Stomach smooth muscle (tissue), 2 donors: Measurements from ENCODE around the gene ITPRID2.
"Not testable (repeated sequence)": the region's sequence is repeated elsewhere in the genome, so short reads cannot be mapped to it uniquely, and the experiment has no call there.

ENCODE experiments used
- H3K27ac ChIP-seq: one replicate; pipeline ENCODE4 v1.7.0; 2013; ENCODE audit warnings: mild to moderate bottlenecking, low read length, inconsistent platforms
- H3K27me3 ChIP-seq, 2 donors: one replicate each; pipeline ENCODE4 v1.7.0; 2013; ENCODE audit warnings: low read length in 2 of 2; ENCODE audit not compliant: insufficient read depth in 2 of 2, control insufficient read depth in 1 of 2
- H3K36me3 ChIP-seq, 2 donors: one replicate each; pipeline ENCODE4 v1.7.0; 2013; ENCODE audit warnings: low read length in 2 of 2; ENCODE audit not compliant: control insufficient read depth in 2 of 2, insufficient read depth in 2 of 2
- H3K4me1 ChIP-seq: one replicate; pipeline ENCODE4 v1.7.0; 2013; ENCODE audit warnings: low read length; ENCODE audit not compliant: control insufficient read depth, insufficient read depth
- H3K4me3 ChIP-seq, 2 donors: one replicate each; pipeline ENCODE4 v1.7.0; 2013; ENCODE audit warnings: low read length in 2 of 2
- H3K9ac ChIP-seq, 2 donors: one replicate each; pipeline ENCODE4 v1.7.0; 2013; ENCODE audit warnings: low read length in 2 of 2, mild to moderate bottlenecking in 1 of 2
- H3K9me3 ChIP-seq, 2 donors: one replicate each; pipeline ENCODE4 v1.7.0; 2013; ENCODE audit warnings: low read length in 2 of 2; ENCODE audit not compliant: control insufficient read depth in 2 of 2
- donor health status: healthy.
- donor health status: Pancreatic carcinoma.

Gene ITPRID2

DNA sequence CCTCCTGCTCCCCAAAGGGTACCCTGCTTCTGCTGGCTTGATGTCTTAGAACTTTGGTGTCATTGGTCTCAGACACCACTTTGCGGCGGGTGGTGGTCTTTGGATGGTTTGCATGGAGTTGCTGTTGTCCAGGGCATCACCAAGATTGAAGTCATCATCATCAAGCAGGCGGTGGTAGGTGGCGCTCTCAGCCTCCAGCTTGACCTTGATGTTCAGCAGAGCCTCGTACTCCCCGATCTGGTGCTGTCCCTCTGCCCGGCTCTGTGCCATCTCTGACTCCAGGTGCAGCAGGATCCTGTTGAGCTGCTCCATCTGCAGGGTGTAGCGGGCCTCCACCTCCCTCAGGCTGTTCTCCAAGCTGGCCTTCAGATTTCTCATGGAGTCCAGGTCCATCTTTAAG lies 69.6 kb downstream of the ITPRID2 start:
- H3K36me3 ChIP-seq, H3K9ac ChIP-seq, H3K4me1 ChIP-seq, H3K4me3 ChIP-seq, H3K9me3 ChIP-seq, H3K27ac ChIP-seq, H3K27me3 ChIP-seq: not testable (repeated sequence)

DNA sequence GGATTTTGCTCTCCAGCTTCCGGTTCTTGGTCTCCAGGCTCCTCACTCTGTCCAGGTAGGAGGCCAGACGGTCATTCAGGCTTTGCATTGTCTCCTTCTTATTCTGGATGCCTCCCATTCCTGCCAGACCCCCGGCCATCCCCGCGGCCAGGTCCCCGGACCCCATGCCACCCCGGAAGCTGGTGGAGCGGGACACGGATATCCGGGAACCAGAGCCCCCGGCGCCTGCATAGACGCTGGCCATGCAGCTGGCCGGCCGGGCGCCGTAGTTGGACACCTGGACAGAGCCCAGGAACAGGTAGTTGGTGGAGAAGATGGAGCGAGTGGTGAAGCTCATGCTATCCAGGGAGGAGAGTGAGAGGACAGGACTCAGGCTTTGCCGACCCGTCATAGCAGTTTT lies 70.6 kb downstream of the ITPRID2 start:
- Histone ChIP-seq H3K4me1 (no peaks in the 10 kb centered on the region), H3K9me3 (no peaks in the 10 kb centered on the region), H3K36me3 (no peaks in the 10 kb centered on the region), H3K27ac (no peak overlapping the region), H3K4me3 (no peak overlapping the region), H3K9ac (no peak overlapping the region), H3K27me3 (no peaks in the 10 kb centered on the region)

DNA sequence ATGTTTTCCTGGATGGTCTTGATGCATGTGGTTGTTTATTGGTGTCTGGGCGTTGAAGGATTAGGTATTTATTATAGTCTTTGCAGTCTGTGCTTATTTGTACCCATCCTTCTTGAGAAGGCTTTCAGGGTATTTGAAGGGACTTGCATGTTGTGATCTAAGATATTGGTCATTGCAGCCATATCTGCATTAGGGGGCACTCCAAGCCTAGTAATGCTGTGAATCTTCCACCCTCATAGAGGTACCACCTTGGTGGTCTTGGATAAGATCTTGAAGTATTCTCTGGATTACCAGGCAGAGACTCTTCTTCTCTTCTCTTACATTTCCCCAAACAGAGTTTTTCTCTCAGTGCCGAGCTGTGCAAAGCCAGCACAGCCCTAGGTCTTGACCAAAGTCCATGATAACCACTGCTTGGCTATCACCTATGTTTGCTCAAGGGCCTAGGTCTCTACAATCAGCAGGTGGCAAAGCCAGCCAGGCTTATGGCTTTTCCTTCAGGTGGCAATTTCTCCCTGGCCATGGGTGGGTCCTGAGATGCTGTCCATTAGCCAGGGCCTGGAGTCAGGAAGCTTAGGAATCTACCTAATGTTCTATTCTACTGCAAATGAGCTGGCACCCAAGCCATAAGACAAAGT lies 78.7 kb downstream of the ITPRID2 start:
- no peak overlapping the region for H3K27ac ChIP-seq

DNA sequence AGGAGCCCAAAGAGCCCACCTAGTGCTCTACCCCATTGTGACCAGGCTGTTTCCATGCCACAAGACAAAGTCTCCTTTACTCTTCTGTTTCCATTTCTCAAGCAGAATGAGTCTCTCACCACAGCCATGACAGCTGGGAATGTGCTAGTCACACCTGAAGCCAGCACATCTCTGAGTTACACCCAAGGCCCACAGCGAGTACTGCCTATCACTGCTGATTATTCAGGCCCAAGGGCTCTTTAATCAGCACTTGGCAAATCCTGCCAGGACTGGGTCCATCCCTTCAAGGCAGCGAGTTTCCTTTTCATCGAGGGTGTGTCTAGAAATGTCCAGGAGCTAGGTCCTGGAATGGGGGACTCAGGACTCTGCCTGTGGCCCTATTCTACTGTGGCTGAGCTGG lies 79.5 kb downstream of the ITPRID2 start:
- no peak overlapping the region for H3K9ac ChIP-seq
- H3K9me3 ChIP-seq: no peaks in the 10 kb centered on the region
- H3K36me3 ChIP-seq: no peaks in the 10 kb centered on the region
- H3K4me3 ChIP-seq: no peak overlapping the region
- H3K27ac ChIP-seq: no peak overlapping the region
- no peaks in the 10 kb centered on the region for H3K4me1 ChIP-seq
- H3K27me3 ChIP-seq: no peaks in the 10 kb centered on the region

More for the DNA sequence above, 78.7 kb downstream of the ITPRID2 start:
- Histone ChIP-seq H3K9ac (no peak overlapping the region), H3K9me3 (no peaks in the 10 kb centered on the region), H3K4me1 (no peaks in the 10 kb centered on the region), H3K4me3 (no peak overlapping the region), H3K27me3 (no peaks in the 10 kb centered on the region), H3K36me3 (no peaks in the 10 kb centered on the region)

DNA sequence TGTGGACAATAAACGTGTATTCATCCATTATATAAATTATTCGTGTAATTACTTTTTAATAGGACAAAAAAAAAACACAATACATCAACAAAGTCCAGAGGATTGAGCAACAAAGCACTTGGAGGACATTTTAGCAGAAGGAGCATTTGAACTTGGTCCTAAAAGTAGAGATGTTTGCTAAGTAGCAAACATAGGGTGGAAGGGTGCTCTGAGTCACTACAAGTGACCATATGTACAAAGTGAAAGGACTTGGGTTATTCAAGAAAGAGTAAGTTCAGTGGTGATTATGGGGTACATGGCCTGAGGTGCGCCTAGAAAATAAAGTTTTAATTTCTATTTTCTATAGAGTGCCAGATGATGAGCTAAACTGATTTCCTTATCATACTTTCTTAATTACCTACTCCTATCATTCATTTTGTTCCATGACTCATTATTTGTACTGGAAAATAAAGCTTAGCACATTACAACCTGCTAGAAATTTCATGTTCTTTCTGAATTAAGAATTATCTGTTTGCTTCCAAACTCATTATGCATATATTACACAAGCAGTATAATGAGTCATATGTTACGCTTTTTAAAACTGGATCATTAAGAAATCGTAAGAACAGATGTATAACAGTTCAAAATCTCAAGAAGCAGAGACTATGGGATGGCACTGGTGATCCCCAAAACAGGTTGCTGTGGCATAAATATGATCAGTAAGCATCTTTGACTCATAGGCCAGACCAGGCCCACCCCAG lies 81.1 kb downstream of the ITPRID2 start:
- Histone ChIP-seq H3K27ac (no peak overlapping the region), H3K9me3 (no peaks in the 10 kb centered on the region), H3K27me3 (no peaks in the 10 kb centered on the region), H3K9ac (no peak overlapping the region), H3K4me3 (no peak overlapping the region), H3K36me3 (no peaks in the 10 kb centered on the region), H3K4me1 (no peaks in the 10 kb centered on the region)

DNA sequence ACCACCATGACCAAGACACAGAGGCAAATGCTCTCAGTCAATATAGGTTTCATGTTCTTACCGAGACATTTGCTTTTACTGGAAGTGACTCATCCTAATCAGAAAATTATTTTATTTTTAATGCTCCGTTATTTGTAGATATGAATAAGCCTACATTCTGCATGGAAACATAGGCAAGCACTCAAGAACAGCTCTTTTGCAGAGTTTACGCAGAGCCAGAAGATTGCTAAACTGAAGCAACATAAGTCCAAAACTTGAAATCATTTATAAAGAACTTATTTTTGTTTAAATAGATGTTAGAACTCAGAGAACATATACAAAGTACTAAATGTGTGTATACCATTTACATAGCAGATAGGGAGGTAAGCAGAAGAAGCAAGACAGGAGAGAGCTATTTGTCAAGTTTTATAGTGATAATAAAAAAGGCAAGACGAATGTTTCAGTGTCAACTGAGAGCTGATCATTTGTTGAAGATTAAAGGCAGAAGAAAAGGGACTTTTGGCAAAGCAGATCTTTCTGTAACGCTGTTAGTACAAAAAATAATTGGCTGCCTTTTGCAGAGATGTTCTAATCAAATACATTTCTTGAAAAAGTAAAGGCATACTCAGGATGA lies 81.7 kb downstream of the ITPRID2 start:
- Histone ChIP-seq H3K4me3 (no peak overlapping the region), H3K9ac (no peak overlapping the region), H3K4me1 (no peaks in the 10 kb centered on the region), H3K36me3 (no peaks in the 10 kb centered on the region), H3K27me3 (no peaks in the 10 kb centered on the region), H3K27ac (no peak overlapping the region), H3K9me3 (no peaks in the 10 kb centered on the region)

DNA sequence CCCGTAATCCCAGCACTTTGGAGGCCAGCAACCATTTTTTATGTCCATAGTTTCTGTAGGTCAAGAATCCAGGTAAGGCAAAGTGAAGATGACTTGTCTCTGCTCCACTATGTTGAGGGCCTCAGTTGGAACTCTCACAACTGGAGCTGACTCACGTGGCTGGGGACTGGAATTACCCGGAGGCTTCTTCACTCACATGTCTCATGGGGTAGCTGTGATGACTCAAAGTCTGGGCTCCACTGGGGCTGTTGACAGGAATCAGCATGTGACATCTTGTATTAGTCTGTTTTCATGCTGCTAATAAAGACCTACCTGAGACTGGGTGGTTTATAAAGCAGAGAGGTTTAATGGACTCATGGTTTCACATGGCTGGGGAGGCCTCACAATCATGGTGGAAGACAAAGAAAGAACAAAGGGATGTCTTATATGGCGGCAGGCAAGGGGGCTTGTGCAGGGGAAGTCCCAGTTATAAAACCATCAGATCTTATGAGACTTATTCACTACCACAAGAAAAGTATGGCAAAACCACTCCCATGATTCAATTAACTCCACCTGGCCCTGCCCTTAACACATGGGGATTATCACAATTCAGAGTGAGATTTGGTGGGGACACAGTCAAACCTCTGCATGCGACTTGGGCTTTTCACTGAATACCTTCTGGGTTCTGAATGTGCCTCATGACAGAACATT lies 86.3 kb downstream of the ITPRID2 start:
- Histone ChIP-seq H3K4me3 (no peak overlapping the region), H3K27me3 (no peaks in the 10 kb centered on the region), H3K9ac (no peak overlapping the region), H3K36me3 (no peaks in the 10 kb centered on the region), H3K27ac (no peak overlapping the region), H3K9me3 (no peaks in the 10 kb centered on the region), H3K4me1 (no peaks in the 10 kb centered on the region)

DNA sequence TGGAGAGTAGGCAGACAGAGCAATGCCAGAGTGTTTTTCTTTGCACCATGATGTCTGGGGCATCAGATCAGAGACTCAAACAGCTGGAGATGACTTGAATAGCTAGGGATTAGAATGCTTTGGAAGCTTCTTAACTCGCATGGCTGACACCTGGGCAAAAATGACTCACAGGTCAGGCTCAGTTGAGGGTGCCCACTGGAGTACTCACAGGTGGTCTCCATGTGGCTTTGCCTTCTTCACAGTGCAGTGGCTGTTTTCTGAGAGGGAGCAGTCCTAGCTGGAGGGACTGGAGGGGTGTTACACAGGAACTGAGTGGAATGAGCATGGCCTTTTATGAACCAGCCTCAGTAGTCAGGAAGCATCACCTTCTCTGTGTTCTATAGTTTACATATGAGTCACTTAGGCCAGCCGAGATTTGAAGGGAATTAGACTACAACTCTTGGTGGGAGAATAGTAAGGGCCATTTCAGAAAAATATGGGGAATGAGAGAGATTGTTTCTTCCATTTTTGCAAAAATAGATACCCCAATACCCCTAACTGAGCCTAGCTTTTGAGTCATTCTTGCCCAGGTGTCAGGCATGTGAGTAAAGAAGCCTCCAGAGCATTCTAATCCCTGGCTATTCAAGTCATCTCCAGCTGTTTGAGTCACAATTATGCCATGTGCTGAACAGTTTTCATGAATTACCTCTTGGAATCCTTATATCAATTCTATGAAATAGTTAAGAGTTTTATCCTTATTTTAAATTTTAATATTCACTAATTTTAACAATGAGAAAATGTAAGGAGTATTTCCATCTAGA lies 87.0 kb downstream of the ITPRID2 start:
- Histone ChIP-seq H3K4me1 (no peaks in the 10 kb centered on the region), H3K36me3 (no peaks in the 10 kb centered on the region), H3K4me3 (no peak overlapping the region), H3K9me3 (no peaks in the 10 kb centered on the region), H3K27ac (no peak overlapping the region), H3K9ac (no peak overlapping the region), H3K27me3 (no peaks in the 10 kb centered on the region)
